ENCODE data around the gene PRPF8.

PRPF8 gene

DNA sequence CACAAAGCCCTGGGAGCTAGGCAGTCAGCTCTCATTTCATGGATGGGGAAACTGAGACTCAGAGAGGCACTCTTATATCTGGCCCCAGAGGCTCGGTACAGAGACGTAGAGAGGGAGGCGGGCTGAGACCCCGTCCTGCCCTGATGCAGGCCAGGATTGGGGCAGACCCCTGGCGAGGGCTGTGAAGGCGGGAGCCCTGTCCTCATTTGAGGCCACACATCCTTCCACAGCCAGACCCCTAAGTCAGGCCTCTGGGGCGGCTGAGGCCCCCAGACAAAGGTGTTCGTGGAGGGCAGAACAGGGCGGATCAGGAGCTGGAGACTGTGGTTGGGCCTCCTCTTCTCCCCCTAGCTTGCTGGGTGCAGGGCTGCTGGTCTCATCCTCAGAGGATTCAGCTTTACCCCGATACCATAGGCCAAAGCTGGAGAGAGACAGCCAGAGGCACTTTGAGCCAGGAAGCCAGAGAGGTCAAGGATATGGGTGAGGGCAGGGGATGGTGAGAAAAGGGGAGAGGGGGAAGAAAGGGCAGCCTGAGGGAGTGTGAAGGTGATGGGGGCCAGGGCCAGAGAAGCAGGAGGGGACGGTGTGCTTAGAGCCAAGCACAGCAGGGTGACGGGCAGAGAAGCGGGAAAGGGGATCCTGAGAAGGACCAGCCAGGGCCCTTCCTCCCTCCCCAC lies 38.3 kb downstream of the PRPF8 start:
- no peak for DNase-seq (ENCODE audit: insufficient read length, low spot score)
- FAIRE-seq = no peak

DNA sequence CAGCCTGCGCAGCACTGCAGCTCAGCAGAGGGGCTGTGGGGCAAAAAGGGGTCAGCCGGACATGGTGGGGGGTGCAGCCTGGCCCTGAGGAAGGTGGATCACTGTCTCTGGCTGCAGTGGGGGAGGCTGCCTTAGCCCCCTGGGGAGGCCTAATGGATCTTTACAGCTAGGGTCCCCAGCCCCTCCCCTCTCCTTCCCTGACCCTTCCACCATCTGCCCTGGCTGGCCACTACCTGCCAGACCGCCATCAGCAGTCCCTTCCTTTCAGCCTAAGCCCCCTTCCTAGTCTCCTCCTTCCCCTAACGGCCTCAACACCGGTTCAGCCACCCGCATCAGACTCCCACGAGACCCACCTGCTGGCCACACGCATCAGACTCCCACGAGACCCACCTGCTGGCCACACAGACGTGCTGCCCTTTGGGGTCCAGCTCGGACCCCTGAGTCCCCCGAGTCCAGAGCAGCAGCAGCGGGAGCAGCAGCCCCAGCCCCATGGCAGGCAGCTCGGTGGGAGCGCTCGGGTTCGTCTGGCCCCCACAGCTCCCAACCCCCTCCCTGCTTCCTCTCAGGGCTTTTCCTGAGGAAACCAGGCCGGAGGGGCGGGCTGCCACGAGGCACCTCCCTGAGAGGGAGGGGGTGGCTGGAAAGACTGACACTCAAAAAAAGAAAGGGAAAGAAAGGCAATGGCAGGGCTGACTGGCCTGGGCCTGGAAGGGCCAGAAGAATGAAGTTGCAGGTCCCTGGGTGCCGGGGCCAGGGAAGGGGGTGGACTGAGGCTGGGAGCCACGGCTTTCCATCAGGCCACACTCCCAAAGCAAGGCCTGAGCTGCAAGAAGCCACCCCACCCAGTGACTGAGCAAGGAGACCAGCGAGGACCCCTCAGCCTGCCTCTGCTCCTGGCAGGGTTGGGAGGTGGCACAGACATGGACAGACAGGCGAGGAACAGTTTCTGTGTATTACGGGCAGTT lies 39.2 kb downstream of the PRPF8 start, which contains the start of gene SCARF1:
Gene SCARF1, minus strand, starts transcription at position 526 of the 965 bp plus-strand sequence. Its CDS starts 35 bp downstream, at position 491.
- FAIRE-seq (no peak), DNase-seq (ENCODE audit: insufficient read length, low spot score) (no peak)

DNA sequence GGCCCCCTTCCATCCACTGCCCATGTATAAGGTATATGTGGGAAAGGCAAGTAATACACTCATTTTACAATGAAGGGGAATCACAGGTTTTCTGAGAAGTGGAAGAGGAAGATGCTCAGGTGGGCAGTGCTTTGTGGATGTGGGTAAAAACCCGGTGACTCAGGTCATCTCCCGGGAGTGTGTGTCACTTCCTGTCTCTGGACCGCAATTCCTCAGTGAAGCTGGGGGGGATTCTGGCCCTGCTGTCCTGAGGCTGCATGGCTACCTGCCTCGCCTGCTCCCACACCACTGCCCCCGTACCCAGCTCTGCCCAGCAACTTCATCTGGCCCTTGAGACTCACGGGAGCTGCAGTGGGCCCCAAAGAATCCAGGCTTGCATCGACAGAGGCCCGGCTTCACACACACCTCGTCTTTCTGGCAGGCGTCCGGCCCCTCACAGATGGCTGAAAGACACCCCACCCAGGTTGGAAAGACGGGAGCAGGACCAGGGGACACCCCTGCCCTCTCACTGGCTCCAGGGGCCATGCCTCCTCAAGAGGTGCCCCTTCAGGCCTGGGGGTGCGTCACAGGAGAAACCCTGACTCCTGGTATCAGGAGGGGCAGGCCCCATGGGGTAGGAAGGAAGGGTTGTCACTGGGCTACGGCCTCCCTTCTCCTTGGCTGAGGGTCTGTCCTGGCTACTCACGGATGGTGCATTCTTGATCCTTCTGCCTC lies 40.0 kb downstream of the PRPF8 start:
- peak; percentile 66 for DNase-seq (ENCODE audit: insufficient read length, low spot score)
- FAIRE-seq = peak; percentile 94

DNA sequence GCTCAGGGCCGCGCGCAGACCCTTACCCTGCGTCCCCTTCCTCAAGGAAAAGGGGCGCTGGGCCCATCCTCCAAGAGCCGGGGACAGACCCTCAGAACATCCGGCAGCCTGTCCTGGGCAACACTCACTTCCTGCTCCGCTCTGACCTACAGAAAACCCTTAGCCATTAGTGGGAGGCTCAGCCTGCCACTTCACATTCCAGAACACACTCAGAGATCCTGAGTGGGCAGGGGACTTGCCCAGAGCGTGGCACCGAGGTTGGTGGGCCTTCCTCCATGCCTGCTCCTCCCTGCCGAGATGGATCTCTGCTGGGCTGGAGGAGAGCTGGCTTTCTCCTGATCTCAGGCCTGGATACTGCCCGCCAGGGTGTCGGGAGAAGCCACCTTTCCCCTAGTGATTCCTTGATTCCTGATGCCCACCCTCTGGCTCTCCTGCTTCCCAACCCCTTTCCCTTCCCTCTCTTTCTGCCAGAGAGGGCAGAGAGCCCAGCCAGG lies 40.6 kb downstream of the PRPF8 start:
- FAIRE-seq = no peak
- no peak for DNase-seq (ENCODE audit: insufficient read length, low spot score)

DNA sequence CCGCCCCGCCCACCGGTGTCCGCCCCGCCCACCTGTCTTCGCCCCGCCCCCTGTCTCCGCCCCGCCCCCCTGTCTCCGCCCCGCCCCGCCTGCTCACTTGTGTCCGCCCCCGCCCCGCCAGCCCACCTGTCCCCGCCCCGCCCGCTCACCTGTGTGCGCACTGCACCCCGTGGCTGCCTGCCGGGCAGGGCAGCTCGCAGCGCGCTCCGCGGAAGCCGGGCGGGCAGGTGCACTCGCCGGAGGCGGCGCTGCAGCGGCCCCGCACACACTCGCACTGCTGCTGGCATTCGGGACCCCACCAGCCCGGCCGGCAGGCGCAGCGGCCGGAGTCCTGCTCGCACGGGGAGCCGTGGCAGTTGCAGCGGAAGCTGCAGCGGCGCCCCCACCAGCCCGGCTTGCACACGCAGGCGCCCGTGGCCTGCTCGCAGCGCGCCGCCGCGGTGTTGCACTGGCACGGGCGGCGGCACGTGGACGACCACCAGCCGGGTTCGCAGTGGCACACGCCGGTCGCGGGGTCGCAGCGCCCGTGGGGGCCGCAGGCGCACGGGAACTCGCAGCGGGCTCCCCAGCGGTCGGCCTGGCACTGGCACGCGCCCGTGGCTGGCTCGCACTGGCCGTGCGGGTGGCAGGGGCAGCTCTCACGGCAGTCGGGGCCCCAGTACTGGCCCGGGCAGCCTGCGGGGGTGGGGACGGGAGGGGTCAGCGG lies 41.2 kb downstream of the PRPF8 start:
- DNase-seq (ENCODE audit: insufficient read length, low spot score) (peak; percentile 68), FAIRE-seq (no peak)

DNA sequence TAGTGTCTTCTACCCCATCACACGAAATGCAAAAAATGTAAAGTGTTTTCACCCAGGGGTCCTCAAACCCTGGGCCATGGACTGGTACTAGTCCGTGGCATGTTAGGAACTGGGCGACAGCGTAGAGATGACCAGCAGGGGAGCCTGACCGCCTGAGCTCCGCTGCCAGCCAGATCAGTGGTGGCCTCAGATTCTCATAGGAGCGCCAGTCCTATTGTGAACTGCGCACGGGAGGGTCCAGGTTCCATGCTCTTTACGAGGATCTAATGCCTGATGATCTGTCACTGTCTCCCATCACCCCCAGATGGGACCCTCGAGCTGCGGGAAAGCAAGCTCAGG lies 43.6 kb downstream of the PRPF8 start:
- FAIRE-seq = no peak
- no peak for DNase-seq (ENCODE audit: insufficient read length, low spot score)

DNA sequence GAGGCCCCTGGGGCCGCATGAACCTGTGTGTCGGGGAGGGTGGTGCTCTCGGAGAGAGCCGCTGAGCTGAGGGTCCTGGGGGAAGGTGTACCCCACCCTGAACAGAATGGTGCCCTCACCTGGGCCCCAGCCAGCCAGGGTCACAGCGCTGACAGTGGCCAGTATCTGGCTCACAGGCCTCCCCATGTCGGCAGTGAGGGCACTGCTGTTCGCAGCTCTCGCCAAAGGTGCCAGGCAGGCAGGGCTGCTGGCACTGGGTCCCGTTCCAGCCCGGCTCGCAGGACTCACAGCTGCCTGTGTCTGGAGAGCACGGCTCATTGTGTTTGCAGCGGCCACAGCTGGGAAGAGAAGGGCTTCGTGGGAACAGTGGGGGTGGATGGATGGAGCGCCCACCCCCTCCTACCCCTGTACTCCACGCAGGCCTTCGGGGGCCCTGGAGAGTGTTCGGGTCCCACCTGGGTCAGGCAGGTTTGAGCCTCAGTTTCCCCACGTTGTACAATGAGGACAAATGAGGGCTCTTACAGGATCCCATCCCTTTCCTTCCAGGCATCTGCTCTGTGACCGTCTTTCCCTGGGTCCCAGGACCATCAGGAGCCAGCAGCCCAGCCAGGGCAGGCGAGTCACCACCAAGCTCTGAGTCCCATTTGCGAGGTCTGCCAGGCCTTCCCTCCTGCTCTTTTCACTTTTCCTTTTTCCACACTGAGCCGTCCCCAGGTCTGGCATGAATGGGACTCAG lies 44.2 kb downstream of the PRPF8 start:
- FAIRE-seq (no peak), DNase-seq (ENCODE audit: insufficient read length, low spot score) (no peak)

DNA sequence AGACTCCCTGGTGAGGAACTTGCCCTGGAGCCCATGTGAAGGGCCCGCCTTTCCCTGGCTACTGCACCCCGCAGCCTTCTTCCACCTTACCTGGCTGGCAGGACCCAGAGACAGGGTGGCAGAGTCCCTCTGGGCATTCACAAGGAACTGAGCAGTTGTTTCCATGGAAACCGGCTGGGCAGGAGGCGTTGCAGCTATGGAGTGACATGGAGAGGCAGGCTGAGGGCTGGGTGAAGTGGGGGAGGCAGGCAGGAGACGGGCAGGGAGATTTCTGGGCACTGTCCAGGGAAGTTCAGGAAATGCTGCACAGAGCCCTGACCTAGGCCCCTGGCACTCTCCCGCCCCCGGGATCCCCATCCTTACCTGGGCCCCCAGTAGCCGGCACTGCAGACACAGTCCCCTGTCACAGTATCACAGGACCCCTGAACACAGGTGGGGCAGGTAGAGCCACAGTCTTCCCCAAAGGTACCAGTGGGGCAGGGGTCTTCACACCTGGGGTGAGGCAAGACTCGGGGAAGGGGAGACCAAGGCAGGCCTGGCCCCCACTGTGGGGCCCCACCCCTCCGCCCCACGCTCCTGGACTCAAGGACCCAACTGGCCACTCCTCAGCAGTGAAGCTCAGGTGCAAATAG lies 45.0 kb downstream of the PRPF8 start:
- FAIRE-seq = no peak

DNA sequence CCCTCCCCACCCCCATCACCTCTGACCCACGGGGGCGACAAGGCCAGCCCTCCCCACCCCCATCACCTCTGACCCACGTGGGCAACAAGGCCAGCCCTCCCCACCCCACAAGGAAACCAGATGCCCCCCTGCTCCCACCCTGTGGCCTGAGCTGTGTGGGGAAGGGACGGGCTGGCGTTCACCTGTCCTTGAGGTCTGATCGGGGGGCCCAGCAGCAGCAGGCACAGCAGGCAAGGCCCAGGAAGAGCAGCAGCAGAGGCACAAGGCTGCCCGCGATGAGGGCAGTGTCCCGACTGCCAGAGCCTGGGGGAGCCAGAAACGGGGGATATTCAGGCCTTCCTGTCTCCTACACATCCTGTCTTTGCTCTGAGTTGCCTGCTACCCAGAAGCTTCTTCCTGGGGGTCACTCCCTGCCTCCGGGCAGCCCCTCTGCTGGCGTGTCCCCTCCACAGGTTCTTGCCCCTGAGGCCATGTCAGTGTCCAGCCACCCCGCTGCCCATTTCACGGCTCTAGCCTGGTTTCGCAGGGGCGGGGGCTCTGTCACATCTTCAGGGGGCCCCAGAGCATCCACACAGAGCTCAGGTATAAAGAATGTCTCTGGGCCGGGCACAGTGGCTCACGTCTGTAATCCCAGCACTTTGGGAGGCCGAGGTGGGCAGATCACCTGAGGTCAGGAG lies 45.9 kb downstream of the PRPF8 start:
- FAIRE-seq = no peak
- no peak for DNase-seq (ENCODE audit: insufficient read length, low spot score)

More for the DNA sequence above, 45.0 kb downstream of the PRPF8 start:
- no peak for DNase-seq (ENCODE audit: insufficient read length, low spot score)

DNA sequence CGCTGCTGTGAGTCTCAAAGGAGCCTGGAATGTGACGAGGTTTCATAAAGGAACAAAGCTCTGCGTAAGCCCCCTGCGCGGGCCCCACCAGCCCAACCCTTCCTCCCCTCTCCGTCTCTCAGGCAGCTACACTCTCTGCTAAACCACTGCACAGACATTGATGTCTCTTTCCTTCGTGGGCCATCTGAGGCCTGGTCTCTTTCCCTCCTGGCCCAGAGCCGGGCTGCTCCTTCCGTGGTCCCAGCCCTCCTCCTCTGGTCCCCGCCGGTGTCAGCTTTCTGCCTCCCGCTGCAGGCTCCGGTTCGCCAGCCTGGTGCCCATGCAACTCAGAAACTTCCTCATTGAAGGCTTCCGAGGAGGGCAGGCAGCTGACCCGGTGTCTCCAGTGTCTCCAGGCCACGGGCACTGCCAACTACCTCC lies 46.5 kb downstream of the PRPF8 start:
- DNase-seq (ENCODE audit: insufficient read length, low spot score) (no peak), FAIRE-seq (no peak)

DNA sequence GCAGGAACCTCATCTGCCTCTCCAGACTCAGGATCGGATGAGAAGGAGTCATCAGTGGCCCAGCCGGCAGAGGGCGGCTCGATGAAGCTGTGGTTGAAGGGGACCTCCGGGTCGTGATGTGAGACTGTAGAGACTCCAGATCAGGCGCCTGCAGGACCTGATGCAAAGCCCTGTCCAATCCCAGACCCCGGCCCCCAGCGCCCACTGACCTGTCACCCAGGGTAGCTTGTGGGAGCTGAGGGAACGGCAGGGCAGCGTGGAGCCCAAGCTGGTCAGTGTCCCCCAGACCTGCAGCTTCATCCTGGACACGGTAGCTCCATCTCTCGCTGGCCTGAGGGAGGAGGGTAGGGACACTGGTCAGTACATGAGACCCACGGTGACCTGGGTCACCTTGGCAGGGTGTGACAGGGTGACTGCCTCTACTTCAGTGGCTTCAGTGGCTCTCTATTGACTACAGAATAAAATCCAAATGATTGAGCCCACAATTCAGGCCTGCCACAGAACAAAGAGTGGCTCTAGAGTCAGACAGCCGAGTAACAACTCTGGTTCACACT lies 47.9 kb downstream of the PRPF8 start:
- FAIRE-seq (no peak), DNase-seq (ENCODE audit: insufficient read length, low spot score) (no peak)

DNA sequence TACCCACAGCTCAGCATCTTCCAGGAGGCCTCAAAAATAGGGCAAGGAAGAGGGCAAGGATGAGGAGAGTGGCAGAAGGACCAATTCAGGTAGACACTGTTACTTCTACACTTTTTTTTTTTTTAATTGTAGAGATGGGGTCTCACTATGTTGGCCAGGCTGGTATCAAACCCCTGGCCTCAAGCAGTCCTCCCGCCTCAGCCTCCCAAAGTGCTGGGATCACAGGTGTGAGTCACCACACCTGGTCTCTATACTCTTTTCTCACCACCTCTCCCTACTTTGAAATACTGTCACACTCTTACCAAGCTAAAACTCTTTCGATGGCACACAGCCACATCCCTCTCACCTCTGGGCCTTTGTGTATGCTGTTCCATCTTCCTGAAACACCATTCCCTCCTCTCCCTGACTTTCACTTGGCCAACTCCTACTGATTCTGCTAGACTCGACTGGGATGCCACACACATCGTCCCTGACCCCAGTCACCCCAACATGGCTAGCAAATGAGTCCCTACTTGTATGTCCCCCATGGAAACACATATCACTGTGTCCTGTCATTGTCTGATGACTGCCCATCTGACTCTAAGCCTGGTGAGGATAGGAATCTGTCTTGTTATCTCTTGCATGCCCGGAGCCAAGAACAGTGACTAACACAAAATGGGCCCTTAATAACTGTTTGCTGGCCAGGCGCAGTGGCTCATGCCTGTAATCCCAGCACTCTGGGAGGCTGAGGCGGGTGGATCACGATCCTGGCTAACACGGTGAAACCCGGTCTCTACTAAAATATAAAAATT lies 48.8 kb downstream of the PRPF8 start:
- FAIRE-seq (no peak), DNase-seq (ENCODE audit: insufficient read length, low spot score) (no peak)

DNA sequence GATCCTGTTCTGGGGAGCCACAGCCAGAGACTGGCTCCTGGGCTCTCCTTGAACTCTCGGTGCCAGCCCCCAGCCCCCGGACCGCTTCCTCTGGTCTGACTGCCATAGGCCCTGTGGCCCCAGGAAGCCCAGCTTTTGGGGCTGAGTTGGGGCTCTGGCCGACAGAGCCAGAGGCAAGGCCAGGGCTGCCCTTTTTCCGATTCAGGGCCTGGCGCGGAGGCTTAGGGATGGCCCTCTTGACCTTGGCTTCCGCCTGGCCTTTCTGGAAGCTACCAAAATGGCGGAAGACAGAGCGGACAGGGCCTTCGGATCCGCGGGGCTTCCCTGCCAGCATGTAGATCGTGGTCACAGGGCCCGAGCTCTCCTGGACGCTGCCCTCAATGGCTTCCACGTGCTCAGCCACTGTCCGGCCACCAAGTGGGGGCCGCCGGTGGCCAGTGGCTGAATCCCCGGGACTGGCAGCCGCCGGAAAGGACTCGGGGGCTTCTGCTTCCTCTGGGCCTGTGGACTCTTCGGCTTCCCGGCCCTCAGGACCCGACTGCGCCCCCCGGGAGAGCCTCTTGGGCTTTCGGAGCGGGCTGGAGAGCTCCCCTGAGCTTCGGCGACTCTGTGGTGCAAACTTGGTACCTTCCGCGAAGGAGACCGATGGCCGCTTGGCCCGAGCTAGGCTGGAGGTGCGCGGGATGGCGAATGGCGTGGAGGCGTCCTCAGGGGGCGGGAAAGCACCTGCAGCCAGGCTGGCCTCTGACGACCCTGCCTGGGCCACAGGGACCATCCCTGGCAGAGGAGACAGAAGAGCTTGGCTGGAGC lies 49.6 kb downstream of the PRPF8 start:
- DNase-seq (ENCODE audit: insufficient read length, low spot score) (no peak), FAIRE-seq (no peak)

DNA sequence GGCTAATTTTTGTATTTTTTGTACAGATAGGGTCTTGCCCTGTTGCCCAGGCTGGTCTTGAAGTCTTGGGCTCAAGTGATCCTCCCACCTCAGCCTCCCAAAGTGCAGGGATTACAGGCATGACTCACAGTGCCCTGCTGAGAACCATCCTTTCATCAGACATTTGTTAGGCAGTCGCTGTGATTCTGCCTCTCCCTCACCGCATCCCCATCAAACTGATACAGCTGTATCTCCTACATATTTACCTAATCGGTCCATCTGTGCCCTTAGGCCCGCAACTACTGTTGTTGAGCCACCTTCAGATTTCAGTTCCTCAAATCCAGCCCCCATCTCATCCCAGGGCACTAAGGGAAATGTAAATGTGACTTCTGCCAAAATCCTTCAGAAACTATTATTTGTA lies 54.0 kb downstream of the PRPF8 start:
- FAIRE-seq (peak; percentile 18), DNase-seq (ENCODE audit: insufficient read length, low spot score) (no peak)

DNA sequence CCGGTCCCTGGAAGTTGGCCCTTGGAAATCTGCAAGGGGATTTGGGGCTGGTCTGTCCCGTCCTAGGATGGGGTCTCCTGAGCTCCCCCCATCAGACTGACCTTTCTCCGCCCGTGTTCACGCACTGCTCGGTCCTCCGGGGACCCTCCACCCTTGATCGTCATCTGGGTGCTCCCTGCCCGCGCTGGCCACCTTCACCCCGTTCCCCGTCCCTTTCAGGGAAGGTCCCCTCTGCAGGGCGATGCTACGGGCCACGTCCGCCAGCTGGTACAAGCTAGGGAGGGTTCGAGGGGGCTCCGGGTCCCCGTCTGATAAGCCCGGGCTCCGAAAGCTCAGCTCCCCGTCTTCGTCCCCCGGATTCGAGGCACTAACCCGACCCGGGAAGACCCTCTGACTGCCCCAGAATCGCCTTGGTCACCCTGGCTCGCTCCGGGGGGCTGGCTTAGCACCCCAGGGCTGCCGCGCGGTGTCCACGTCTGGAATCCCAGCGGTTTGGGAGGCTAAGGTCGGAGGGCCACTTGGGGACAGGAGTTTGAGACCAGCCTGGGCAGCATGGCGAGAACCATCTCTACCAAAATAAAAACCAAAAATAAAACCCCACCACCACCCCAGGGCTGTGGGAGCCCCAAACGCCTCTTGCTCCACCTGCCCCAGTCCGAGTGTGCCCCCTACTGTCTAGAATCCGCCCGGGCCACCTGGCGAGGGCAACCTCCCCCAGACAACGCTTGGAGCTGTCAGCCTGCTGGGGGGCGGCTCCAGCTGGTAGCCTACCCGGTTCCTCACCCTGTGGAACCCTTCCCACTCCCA lies 55.0 kb downstream of the PRPF8 start:
- peak; percentile 58 for FAIRE-seq
- DNase-seq (ENCODE audit: insufficient read length, low spot score) = no peak

Data from GM19239 (cell line).